HL-60 (cell line): Measurements from ENCODE around the gene SH2D3A.

ENCODE experiments used
- DNase-seq, 2 experiments: peaks; one replicate each; pipeline ENCODE4 v3.0.0-alpha.2; 2010 to 2020; ENCODE audit warnings: low read depth in 1 of 2, low spot score in 1 of 2
- H3K27ac ChIP-seq: fragments of 250-450 bp; sonication (Bioruptor Pico); replicated peaks from 2 replicates; pipeline ENCODE4 v1.5.1; 2020; ENCODE audit warnings: mild to moderate bottlenecking, moderate library complexity
- H3K27me3 ChIP-seq: fragments of 250-450 bp; sonication (Bioruptor Pico); 2 replicates; pipeline ENCODE4 v1.5.1; 2021; ENCODE audit warnings: mild to moderate bottlenecking, moderate library complexity; ENCODE audit not compliant: insufficient read depth, poor library complexity, severe bottlenecking
- H3K4me3 ChIP-seq: replicated peaks from 2 replicates; pipeline ENCODE4 v1.5.1; 2011; ENCODE audit warnings: mild to moderate bottlenecking, control low read depth, low read length; ENCODE audit not compliant: insufficient read depth
- CTCF ChIP-seq: IDR thresholded peaks from one replicate; pipeline ENCODE4 v1.5.1; 2011; ENCODE audit warnings: low read length, control low read depth, inconsistent platforms; ENCODE audit not compliant: insufficient read depth
- GABPA ChIP-seq: IDR thresholded peaks from 2 replicates; pipeline ENCODE4 v1.6.1; 2012; ENCODE audit warnings: low read depth
- POLR2AphosphoS5 ChIP-seq: IDR thresholded peaks from 2 replicates; pipeline ENCODE4 v1.6.1; 2012; ENCODE audit warnings: low read depth
- REST ChIP-seq: IDR thresholded peaks from 2 replicates; pipeline ENCODE4 v1.6.1; 2012; ENCODE audit warnings: low read depth; ENCODE audit not compliant: insufficient replicate concordance
- SPI1 ChIP-seq: IDR thresholded peaks from 2 replicates; pipeline ENCODE4 v1.6.1; 2012; ENCODE audit warnings: low read depth, mild to moderate bottlenecking, borderline replicate concordance

SH2D3A gene

GRCh38 chr19:6811906-6812305 lies 44.7 kb upstream of the SH2D3A start:
- H3K27me3 ChIP-seq = no peaks in the 10 kb centered on the region
- no peak overlapping the region for H3K27ac ChIP-seq
- DNase-seq = peak in 1 of 2 experiments; percentile 36
- H3K4me3 ChIP-seq = no peak overlapping the region
- TF ChIP-seq REST = no peak
- TF ChIP-seq CTCF = no peak
- no peak for TF ChIP-seq SPI1
- no peak for TF ChIP-seq POLR2AphosphoS5
- TF ChIP-seq GABPA = no peak

GRCh38 chr19:6811378-6811777 lies 44.1 kb upstream of the SH2D3A start:
- Histone ChIP-seq H3K4me3 (no peak overlapping the region), H3K27ac (no peak overlapping the region), H3K27me3 (no peaks in the 10 kb centered on the region)
- DNase-seq = no peak
- TF ChIP-seq SPI1 (no peak), REST (no peak), GABPA (no peak), CTCF (no peak), POLR2AphosphoS5 (no peak)

GRCh38 chr19:6809262-6809661 lies 42.0 kb upstream of the SH2D3A start:
- Histone ChIP-seq H3K27ac (no peak overlapping the region), H3K27me3 (no peaks in the 10 kb centered on the region), H3K4me3 (no peak overlapping the region)
- no peak for TF ChIP-seq REST
- no peak for TF ChIP-seq CTCF
- no peak for TF ChIP-seq POLR2AphosphoS5
- no peak for TF ChIP-seq SPI1
- no peak for TF ChIP-seq GABPA
- DNase-seq = no peak
